ENCODE measurements around the gene LKAAEAR1.

Gene LKAAEAR1

DNA sequence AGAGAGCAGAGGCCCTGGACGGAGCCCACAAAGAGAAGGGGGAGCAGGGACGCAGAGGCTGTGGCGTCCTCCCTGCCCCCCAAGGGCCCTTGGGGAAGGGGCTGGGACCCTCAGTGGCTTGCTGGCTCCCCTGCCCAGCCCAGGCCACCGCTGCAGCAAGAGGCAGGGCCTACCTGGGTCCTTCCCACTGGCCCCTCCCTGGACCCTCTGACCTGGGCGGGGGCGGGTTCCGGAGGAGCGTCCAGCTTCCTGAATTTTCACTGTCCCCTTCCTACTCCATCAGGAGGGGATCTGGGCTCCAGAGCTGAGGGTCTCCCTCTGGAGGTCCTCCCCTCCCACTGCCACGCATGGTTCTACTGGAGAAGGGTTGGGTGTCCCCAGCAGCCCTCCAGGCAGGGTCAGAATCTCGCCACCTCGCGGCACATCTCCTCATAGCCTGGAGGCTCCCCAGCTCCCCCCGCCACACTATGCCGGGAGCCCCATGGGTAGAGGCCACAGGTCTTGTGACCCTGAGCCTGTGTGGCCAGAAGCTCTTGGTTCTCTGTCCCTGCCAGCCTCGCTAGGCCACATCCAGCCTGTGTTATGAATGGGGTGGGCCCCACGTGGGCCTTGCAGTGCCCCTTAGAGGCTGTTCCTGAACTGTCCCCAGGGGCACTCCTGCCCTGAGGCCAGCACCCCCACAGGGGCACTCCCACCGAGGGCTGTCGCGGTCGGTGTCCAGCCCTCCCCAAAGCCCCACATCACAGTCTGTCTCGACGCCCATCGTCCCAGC, 33.8 kb downstream of the LKAAEAR1 start:
- DNase-seq (ENCODE audit: low read depth): no peak

DNA sequence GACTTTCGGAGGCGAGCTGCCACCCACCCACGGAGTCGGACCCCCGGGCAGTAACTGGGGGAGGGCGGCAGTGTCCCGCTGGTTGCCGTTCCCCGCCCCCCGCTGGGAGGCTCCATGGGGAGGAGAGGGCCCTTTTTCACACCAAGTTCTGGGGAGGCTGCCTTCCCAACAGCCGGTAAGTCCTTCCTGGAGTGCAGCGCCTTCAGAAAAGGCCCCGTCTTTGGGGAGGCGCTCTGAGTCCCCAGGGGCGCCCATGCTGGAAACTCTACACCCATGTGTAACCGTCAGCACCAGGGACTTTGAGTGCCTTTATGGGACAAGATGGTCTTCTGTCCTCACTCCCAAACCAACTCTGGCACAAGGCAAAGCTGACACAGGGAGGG, 34.3 kb downstream of the LKAAEAR1 start:
- no peak for DNase-seq (ENCODE audit: low read depth)

DNA sequence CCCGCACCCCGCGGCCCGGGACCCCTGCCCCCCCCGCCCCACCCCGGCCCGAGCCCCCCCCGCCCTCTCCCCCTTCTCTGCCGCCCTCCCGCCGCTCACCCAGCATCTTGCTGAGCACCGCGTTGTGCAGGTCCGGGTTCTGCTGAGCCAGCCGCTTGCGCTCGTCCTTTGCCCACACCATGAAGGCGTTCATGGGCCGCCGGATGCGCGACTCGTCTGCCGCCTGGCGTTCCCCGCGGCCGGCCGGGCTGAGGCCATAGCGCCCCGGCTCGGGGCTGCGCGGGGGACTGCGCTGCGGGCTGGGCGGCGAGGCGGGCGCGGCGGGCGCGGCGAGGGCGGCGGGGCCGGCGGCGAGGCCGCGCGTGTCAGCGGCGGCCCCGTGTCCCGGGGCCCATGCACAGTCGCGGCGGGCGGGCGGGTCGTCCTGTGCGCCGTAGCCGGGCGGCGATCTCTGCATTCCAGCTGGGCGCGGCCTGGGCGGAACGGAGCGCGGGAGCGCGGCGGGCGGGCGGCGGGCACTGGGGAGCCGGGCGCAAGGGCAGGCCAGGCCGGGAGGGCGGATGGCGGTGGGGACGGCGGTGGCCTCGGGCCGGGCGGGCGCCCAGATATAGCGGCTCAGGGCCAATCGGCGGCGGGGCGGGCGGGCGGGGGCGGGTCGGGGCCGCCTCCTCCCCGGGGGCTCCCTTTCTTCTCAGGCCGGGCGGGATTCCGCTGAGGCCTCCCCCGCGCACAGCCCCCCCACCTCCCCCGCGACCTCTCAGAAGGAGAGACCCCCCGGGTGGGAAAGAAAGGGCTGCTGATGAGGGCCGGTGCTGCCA, 34.9 kb downstream of the LKAAEAR1 start, which contains the start of gene SOX18:
SOX18 (minus strand) TSS at position 580 of the 818 bp plus-strand sequence; CDS start at position 457, 123 bp downstream.
- DNase-seq (ENCODE audit: low read depth): no peak

DNA sequence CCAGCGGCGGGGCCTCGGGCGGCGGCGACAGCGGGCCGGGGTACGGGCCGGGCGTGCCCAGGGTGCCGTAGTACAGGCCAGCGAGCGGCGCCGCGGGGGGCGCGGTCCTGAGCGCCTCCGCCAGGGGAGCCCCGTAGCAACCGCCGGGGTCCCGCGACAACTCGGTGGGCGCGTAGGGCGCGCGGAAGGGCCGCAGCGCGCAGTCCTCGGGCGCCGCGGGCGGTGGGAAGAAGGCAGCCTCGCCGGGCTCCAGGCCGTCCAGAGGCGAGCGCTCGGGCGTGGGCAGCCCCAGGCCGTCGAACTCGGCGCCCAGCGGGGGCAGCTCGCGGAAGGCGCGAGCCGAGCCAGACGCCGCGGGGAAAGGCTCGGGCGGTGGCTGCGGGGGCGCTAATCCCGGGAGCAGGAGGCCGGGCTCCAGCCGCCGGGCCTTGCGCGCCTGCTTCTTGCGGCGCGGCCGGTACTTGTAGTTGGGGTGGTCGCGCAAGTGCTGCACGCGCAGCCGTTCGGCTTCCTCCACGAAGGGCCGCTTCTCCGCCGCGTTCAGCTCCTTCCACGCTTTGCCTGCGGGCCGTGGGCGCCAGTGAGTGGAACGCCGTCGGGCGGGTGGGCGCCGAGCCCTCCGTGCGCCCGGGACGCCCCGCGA, 35.7 kb downstream of the LKAAEAR1 start:
- no peak for DNase-seq (ENCODE audit: low read depth)

DNA sequence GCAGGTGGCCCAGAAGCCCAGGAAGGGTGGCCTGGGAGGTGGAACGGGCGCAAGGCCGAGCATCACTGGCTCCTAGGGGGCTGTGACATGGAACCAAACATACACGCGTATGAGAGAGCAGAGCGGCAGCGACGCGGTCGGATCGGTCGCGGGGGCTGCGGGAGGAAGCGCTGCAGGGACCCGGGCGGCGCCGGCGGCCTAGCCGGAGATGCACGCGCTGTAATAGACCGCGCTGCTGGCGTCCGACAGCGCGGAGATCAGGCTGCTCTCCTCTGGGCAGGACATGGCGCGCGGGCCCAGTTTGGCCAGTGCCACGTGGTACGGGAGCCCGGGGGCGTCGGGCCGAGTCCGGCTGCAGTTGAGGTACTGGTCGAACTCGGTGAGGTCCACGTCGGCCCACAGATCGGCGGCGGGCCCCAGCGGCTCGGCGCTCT, 36.2 kb downstream of the LKAAEAR1 start:
- DNase-seq (ENCODE audit: low read depth): no peak

- no peak for DNase-seq (ENCODE audit: low read depth)
Observed at GRCh38 chr20:64047046-64047389, 37.2 kb downstream of the LKAAEAR1 start.

GRCh38 chr20:64045346-64046011, 38.7 kb downstream of the LKAAEAR1 start:
- no peak for DNase-seq (ENCODE audit: low read depth)

DNA sequence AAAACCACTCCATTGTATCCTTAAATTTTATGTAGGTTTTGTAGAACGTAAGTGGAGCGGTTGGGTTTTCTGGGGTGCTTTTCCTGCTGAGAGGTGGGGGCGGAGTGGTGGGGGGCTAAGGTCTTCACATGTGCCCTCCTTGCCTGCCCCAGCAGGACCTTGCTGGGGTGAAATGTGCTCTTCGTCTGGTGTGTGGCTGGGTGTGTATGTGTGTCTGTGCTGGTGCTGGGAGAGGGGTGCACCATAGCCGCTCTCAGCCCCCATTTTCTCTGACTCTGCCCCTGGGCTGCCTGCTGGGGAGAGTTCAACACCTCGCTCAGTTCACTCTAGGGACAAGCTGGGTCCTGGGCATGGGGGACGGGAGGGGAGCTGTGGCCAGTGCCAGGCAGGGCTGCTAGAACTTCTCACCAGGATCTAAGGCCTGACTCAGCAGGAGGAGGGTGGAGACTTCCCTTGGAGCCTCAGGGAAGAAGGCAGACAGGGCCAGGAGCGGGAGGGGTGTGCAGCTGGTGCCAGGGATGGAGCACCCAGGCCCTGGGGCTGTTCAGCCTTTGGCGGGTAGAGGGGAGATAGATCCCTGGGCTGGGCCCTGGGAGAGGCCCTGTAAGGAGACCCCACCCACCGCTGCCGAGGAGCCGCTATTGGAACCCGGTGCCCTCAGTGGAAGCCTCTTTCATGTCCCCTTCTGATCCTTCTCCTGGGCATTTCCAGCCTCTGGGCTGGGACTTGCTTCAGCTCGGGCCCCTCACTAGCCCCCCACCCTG, 39.5 kb downstream of the LKAAEAR1 start:
- DNase-seq (ENCODE audit: low read depth): no peak

- no peak for DNase-seq (ENCODE audit: low read depth)
Observed at GRCh38 chr20:64043768-64044167, 40.4 kb downstream of the LKAAEAR1 start.

DNA sequence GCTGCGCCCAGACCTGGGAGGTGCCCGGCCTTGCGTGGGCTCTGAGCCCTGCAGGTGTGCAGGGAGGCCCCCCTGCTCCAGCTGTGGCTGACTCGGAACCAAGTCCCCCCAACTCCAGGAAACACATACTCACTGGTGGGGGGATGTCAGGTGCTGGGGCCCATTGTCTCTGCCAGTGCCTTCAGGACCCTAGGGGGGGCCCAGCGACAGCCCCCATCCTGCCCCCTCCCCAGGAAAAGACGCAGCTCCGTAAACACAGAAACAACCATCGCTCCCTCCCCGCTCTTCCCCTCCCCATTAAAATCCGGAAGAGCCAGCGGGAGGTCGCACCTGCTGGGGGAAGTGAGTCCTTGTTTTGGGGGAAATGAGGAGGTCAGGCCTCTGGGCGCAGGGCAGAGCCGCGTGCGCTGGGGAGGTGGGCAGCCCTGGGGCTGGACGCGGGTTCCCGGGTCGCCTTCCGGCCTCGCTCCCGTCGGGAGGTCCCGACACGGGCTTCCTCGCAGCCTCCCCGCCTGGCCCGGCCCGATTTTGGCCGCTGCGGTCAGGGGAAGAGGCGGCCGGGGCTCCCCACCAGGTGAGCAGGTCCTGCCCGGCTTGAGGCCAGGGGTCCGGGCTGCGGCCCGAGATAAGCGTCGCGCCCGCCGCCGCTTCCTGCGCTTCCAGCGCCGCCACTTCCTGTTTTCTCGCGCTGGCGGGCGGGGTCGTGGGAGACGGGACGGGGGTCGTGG, 42.0 kb downstream of the LKAAEAR1 start:
- DNase-seq (ENCODE audit: low read depth): no peak

DNA sequence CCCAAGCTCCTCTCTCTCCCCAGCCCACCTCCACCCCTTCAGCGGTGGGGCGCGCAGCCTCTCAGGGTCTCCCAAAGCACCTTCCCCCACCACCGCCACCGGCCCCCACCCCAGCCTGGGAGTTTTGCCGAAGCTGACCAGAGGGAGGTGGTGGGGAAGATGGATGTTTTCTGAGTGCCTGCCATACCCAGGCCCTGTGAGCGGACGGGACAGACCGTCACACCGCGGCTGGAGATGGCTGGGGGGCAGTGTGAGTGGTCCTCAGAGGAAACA, 42.5 kb downstream of the LKAAEAR1 start:
- no peak for DNase-seq (ENCODE audit: low read depth)

DNA sequence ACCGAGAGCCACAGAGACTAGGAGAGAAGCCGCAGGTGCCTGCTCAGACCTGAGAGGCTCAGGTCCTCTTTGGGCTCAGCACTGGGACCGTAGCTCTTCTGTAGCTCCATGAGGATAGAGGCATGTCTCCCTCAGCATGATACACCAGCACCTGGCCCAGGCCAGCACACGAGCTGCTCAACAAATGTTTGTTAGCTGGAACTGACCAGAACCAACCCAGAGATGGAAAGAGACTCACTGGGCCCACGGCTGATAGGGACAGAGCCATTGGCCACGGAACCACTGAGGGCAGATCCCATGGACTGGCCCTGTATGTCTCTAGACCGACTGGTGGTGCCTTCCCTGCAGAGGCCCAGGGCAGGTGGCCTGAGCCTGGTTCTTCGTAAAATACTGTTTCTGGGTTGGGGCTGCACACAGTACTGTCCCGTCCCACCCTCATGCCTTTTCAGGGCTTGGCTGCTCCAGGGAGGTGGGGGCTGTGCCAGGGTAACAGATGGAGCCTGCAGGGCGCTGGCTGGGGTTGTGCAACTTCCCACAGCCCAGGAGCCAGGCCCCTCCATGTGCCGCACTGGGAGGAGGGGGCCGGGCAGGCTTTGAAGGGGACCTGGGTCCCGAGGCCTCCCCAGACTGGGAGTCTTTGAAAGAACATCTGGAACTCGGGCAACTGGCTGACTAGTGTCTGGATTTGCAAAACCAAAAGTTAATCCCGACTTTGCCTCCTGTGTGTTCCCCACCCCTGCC, 43.0 kb downstream of the LKAAEAR1 start:
- DNase-seq (ENCODE audit: low read depth): no peak

DNA sequence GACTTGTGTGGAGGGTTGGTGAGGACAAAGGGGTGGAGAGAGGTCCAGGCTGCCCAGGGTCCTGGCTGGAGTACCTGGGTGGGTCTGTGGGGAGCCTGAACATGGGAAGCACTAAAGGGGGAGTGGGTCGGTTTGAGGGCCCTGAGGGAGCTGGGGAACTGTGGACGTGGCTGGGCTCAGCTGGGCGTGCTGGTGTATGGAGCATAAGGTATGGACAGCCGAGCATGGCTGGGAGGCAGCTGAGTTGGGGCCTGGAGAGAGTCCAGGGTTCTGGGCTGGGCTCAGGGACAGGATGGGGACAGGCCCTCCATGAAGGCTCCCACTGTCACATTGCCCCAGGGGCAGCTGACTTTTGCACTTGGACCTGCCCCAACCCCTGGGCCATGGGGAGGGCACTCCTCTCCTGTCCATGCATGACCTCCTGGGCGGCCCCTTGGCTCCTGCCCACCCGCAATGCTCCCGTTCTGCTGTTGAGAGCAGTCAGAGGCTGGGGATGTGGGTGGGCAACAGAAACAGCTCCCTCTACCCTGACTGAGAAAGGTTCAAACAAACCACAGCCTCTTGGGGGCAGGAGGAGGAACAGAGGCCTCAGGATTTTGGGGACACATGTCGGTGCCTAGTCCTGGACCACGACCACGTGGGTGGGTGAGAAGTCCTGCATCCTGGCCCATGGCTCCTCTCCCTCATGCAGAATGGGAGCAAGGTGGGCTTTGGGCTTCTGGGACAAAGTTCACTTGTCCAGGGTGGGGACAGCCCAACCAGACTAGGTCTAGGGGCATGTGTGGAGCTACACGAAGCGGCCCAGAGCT, 43.8 kb downstream of the LKAAEAR1 start:
- no peak for DNase-seq (ENCODE audit: low read depth)

DNA sequence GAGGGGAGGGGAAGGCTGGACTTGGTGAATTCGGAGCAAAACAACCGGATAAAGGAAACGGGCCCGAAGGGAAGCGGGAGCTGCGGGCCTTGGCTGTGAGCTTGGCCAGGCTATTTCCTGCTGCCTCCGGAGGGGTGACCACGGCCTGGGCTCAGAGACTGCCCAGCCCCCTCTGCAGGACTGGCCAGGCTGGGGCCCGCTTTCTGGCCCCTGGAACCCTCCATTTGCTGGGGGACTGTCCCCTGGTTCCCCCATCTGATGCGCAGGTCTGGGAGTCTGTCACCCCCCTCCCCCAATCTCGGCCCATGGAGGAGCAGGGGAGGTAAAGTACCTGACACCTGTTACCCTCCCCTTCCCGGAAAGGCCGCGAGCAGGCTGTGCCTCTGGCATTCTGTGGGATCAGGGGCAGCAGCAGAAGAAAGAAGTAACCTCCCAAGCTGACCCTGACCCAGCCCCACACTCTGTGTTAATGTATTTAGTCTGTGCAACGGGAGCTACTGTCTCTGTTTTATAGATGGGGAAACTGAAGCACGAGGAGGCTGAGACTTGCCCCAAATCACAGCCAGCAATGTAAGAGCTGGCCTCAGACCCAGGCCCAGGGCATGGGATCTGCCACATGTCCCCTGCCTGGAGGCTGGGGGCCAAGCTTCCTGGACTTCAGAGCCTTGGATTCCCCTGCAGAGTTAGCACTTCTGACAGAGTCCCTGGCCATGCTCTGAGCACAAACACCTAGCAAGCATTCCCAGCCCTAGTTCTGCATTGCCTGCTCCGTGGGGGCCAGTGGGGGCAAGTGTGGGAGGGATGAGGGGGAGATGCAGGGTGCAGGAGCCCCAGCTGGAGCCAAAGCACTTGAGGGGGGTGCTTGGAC, 44.7 kb downstream of the LKAAEAR1 start:
- no peak for DNase-seq (ENCODE audit: low read depth)

DNA sequence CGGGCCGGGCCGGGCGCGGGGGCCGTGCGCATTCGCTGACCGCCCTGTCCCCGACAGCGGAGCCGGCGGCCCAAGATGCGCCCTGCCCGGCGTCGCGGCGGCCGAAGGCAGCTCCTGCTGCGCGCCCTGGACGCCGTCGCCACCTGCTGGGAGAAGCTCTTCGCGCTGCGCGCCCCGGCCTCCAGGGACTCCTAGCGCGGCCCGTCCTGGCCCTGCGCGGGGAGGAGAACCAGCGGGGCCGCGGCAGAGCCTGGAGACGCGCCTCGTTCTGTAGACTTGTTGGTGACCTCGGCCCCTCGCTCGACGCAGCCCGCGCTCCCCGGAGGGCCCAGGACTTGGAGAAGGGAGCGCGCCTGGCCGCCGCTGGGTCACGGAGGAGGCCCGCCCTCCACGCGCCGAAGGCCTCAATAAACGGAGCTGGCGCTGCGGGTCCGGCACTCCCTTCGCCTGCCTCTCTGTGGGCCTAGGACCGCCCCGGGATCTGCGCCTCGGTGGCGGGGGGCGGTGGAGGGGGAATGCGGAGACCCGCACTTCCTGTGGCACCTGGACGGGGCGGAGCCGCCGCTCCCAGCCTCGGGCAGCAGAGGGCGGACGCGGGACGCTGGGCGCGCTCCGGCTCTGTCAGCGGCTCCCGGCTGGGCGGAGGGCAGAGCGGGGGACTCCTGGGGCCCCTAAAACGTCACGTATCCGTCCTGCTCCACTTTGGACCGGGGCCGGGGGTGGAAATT, 45.5 kb downstream of the LKAAEAR1 start:
- DNase-seq (ENCODE audit: low read depth): peak; percentile 63

GRCh38 chr20:64038224-64038564, 46.0 kb downstream of the LKAAEAR1 start:
- no peak for DNase-seq (ENCODE audit: low read depth)

DNA sequence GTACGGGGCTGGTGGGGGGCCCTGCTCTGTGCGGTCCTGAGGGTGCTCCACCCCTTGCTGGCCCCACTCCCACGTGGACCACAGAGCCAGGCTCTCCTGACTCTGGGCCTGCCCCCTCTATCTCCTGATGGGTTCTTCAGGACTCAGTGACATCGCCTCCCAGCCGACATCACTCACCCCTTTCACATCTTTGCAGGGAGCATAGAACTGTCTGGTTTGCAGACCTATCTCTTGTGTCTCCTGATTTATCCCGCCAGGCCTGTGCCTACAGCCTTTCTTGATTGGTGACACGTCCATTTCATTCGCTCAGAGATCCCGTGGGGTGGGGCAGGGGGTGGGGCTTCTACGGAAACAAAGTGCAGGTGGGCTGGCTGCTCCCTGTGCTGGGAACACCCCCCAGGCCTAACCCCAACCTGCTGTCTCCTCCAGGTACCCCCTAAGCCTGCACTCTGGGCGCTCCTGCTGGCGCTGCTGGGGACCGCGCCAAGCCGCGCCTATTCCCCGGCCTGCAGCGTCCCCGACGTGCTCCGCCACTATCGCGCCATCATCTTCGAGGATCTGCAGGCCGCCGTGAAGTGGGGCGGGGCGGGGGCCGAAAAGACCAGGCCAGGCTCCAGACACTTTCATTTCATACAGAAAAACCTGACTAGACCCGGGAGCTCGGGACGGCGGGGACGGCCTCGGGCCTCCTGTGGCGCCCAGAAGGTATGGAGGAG, 46.5 kb downstream of the LKAAEAR1 start:
- DNase-seq (ENCODE audit: low read depth): no peak

DNA sequence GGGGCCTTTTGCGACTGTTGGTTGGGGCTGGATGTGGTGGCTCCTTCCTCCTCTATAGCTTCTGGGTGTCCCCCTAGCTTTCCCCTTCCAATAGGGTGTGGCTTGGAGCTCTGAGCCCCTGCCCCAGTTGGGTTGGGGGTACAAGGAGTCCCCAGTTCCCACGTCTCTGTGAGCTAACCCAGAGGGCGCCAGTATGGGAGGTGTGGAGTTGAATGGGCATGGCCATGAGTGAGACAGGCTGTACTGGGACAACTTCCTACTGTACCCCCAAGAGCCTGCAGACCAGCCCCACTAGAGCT, 47.0 kb downstream of the LKAAEAR1 start:
- DNase-seq (ENCODE audit: low read depth): no peak
